GM19468 (cell line): ENCODE results near the gene TRPV5.

ENCODE experiments used
- ATAC-seq: cut with Tn5 transposase; IDR thresholded peaks from one replicate; pipeline ENCODE4 v1.9.1; 2021; ENCODE audit warnings: mild to moderate bottlenecking, moderate library complexity, moderate number of reproducible peaks; ENCODE audit not compliant: unreplicated experiment; ENCODE audit errors: extremely low read depth

TRPV5 gene

GRCh38 chr7:142890874-142891485 is 42.6 kb downstream of the TRPV5 start:
- no peak for ATAC-seq

GRCh38 chr7:142889816-142890215 is 43.7 kb downstream of the TRPV5 start:
- ATAC-seq: no peak

- no peak for ATAC-seq
These were observed 46.1 kb downstream of the TRPV5 start for GRCh38 chr7:142887282-142888015.

GRCh38 chr7:142886866-142887265 is 46.7 kb downstream of the TRPV5 start:
- ATAC-seq: no peak

GRCh38 chr7:142885311-142886230 is 48.0 kb downstream of the TRPV5 start, which contains the start of gene TRPV6:
TRPV6 (minus strand) TSS chr7:142885745.
- no peak for ATAC-seq

- no peak for ATAC-seq
These were observed 49.3 kb downstream of the TRPV5 start for GRCh38 chr7:142884286-142884640.

- ATAC-seq: no peak
These were observed 49.8 kb downstream of the TRPV5 start for GRCh38 chr7:142883571-142884285.

- ATAC-seq: no peak
These were observed 50.4 kb downstream of the TRPV5 start for GRCh38 chr7:142883145-142883544.

- no peak for ATAC-seq
These were observed 51.2 kb downstream of the TRPV5 start for GRCh38 chr7:142882338-142882678.

- no peak for ATAC-seq
These were observed 51.8 kb downstream of the TRPV5 start for GRCh38 chr7:142881586-142882337.

- ATAC-seq: no peak
These were observed 52.6 kb downstream of the TRPV5 start for GRCh38 chr7:142880876-142881505.

- ATAC-seq: no peak
These were observed 54.5 kb downstream of the TRPV5 start for GRCh38 chr7:142879060-142879459.

GRCh38 chr7:142878315-142878714 is 55.2 kb downstream of the TRPV5 start:
- ATAC-seq: no peak

- no peak for ATAC-seq
These were observed 56.3 kb downstream of the TRPV5 start for GRCh38 chr7:142876991-142877910.

GRCh38 chr7:142876236-142876960 is 57.1 kb downstream of the TRPV5 start:
- no peak for ATAC-seq

GRCh38 chr7:142875456-142875855 is 58.1 kb downstream of the TRPV5 start:
- ATAC-seq: no peak

GRCh38 chr7:142874837-142875236 is 58.7 kb downstream of the TRPV5 start:
- ATAC-seq: no peak

GRCh38 chr7:142874409-142874808 is 59.1 kb downstream of the TRPV5 start:
- ATAC-seq: no peak
